ENCODE measurements around the gene RREB1.

GRCh38 chr6:7247828-7248227, 140.1 kb downstream of the RREB1 start:
- TF ChIP-seq POLR2A (IDR thresholded peaks at IDR 0.05; ENCODE audit: low read depth, low read length): no peak
- no peak for TF ChIP-seq POLR2AphosphoS5 (IDR thresholded peaks at IDR 0.05; ENCODE audit: low read depth, low read length)
- TF ChIP-seq TAF1 (IDR thresholded peaks at IDR 0.05; ENCODE audit: low read depth, low read length): no peak
- no peak for TF ChIP-seq SPI1 (IDR thresholded peaks at IDR 0.05; ENCODE audit: low read depth, low read length)
- no peak for TF ChIP-seq PAX5 (IDR thresholded peaks at IDR 0.05; ENCODE audit: insufficient read depth, low read length, severe bottlenecking)
- TF ChIP-seq POU2F2 (IDR thresholded peaks at IDR 0.05; ENCODE audit: low read depth, low read length): no peak

Data from GM12891 (cell line).